Motor neuron (in vitro differentiated cells): ENCODE results near the gene CLEC4D. TPM values are rescaled to one million over a fixed set of nuclear protein-coding genes. Genes with fewer than 3 reads are reported as not detected.
A peak's percentile ranks its signal among the peaks of the same experiment; 100 is the strongest.
"Not testable (repeated sequence)": the region's sequence is repeated elsewhere in the genome, so short reads cannot be mapped to it uniquely, and the experiment has no call there.

Experiments
- ATAC-seq, 8 experiments: fragments of 200-7000 bp; cut with Tn5 transposase; replicated peaks in 6 of 8; 2 replicates each; pipeline ENCODE4 v1.8.0; 2021; ENCODE audit warnings: mild to moderate bottlenecking in 8 of 8, moderate library complexity in 8 of 8
- H3K27ac ChIP-seq, 2 donors: fragments of 250-450 bp; sonication (Bioruptor Pico); 2 replicates each; pipeline ENCODE4 v1.9.0; 2021; ENCODE audit warnings: antibody characterized with exemption in 2 of 2, mild to moderate bottlenecking in 2 of 2, moderate library complexity in 1 of 2
- H3K4me1 ChIP-seq, 2 donors: fragments of 250-450 bp; sonication (Bioruptor Pico); replicated peaks in 1 of 2; 2 replicates each; pipeline ENCODE4 v1.6.1; 2021; ENCODE audit warnings: antibody characterized with exemption in 2 of 2, mild to moderate bottlenecking in 2 of 2, moderate library complexity in 1 of 2
- H3K4me3 ChIP-seq, 5 donors: fragments of 250-450 bp; sonication (Bioruptor Pico); 2 replicates each; pipeline ENCODE4 v1.9.0; 2021; ENCODE audit warnings: antibody characterized with exemption in 5 of 5, mild to moderate bottlenecking in 5 of 5, moderate library complexity in 4 of 5
- WGBS, 10 experiments: fragments of 450-650 bp; shearing (Covaris generic); methylation state at CpG; one replicate each; pipeline ENCODE4 v1.0.0; 2022; 5-methylcytosine and 5-hydroxymethylcytosine counted together
- in situ Hi-C, 9 experiments: fragments of 400-800 bp; cut with MboI; loops; one replicate each; pipeline ENCODE4 v1.15.0; 2021; ENCODE audit warnings: low sequenced_read_pairs in 9 of 9, low pct_unique_long_range_greater_than_20kb in 2 of 9; ENCODE audit not compliant: unreplicated experiment in 9 of 9
- total RNA-seq, 8 experiments: library from RNA; unstranded; fragments of 300-600 nt; gene quantifications; 2 replicates each; pipeline versions ENCODE4 v1.2.3 to v1.2.4, GENCODE V29; 2022

The CLEC4D gene
- total RNA-seq, 8 experiments from 2014 or later, result 0.11 to 0.38 TPM; not detected in 6

DNA sequence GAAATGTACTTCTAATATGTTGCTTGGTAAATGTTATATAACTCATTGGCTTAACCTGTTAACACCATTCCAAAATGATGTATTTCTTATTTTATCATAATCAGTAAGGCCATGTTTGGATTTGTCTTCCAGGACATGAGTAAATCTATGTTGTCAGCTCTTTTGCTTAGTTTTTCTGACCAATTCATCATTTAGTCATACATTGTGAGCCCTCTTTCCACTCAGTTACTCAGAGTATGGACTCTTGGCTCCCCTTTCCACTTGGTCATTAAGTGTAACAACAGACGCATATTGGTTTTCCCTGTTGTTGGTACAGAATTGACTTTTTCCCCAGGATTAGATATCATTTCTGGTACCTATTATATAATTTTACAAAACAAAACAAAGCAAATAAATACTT, 9.0 kb upstream of the CLEC4D start:
- in situ Hi-C loops, result no loop called here

GRCh38 chr12:8507596-8507995, 5.7 kb upstream of the CLEC4D start:
- Histone ChIP-seq H3K4me1 (no peaks in the 10 kb centered on the region), H3K27ac (no peak overlapping the region), H3K4me3 (no peak overlapping the region)
- WGBS, 10 experiments, result 21 to 100% (median 86%) methylated on average over 1 to 3 of the region's 3 CpGs; no CpG with 5 or more reads in 2 of the 10 experiments
- ATAC-seq, result no peak
- in situ Hi-C loops, result no loop called here

More for the DNA sequence above, 9.0 kb upstream of the CLEC4D start:
- no peak for ATAC-seq
- Histone ChIP-seq H3K4me1 (no peaks in the 10 kb centered on the region), H3K4me3 (no peak overlapping the region), H3K27ac (no peak overlapping the region)
- 67 to 100% (median 86%) methylated on average over 1 of the region's 1 CpG; no CpG with 5 or more reads in 3 of the 10 experiments for WGBS, 10 experiments

DNA sequence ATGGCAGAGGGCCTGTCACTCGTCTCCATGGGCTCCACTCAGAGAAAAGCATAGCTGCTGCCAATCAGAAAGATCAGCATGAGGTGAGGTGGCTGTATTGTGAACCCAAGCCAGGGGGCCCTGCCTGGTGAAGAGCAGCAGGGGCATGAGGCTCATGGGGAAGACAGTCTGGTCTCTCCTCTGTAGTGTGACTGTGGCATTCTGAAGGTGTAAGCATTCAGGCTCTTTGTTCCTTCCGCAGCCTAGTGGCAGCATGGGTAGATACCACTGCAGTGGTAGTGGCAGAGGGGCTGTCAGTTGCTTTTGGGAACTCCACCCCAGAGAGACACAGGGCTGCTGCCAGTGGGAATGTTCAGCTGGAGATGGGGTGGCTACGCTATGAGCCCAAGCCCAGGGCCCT, 5.1 kb upstream of the CLEC4D start:
- in situ Hi-C loops, result no loop called here
- no peak overlapping the region for H3K27ac ChIP-seq
- no peaks in the 10 kb centered on the region for H3K4me1 ChIP-seq
- 0 to 75% (median 15%) methylated on average over 1 to 2 of the region's 3 CpGs; no CpG with 5 or more reads in 6 of the 10 experiments for WGBS, 10 experiments
- H3K4me3 ChIP-seq, result no peak overlapping the region
- peak in 1 of 8 experiments; percentile 50 for ATAC-seq

DNA sequence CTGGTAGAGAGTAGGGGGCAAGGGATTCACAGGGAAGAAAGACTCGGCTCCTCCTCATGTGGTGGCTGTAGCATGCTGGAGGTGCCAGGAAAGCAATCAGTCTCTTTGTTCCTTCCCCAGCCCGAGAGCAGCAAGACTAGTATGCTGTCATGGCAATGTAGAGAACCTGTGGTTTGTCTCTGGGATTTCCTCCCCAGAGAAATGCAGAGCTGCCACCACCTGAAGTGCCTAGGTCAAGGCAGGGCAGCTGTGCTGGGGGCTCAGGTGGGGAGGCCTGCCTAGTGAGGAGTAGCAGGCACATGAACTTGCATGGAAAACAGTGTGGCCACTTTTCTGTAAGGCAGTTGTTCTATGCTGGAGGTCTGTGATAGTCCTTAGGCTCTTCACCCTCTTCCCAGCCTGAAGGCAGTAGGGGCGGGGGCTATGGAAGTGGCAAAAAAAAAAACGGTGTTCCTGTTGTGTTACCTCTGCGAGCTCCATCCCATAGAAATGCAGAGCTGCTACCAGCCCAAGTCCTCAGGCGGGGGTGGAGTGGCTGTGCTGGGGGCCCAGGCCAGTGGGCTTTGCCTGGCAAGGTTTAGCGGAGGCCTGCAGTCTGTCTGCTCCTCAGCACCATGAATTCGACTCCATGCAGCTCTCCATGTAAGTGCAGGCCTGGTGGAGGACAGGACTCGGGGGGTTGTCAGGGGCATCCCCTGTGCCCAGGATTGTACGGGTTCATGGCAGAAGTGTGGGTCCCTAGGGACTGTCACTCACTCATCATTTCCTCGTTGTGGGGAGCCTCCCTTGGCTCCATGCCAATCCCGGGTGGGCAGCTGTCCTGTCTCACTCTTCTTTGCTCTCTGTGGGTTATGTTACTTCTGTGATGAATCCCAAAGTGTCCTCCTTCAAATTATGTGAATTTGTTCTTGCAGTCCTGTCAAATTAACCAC, 4.1 kb upstream of the CLEC4D start:
- 0 to 100% (median 34%) methylated on average over 1 to 5 of the region's 12 CpGs for WGBS, 10 experiments
- in situ Hi-C loops, result no loop called here
- Histone ChIP-seq H3K4me1 (no peaks in the 10 kb centered on the region), H3K27ac (no peak overlapping the region), H3K4me3 (no peak overlapping the region)
- ATAC-seq, result no peak

DNA sequence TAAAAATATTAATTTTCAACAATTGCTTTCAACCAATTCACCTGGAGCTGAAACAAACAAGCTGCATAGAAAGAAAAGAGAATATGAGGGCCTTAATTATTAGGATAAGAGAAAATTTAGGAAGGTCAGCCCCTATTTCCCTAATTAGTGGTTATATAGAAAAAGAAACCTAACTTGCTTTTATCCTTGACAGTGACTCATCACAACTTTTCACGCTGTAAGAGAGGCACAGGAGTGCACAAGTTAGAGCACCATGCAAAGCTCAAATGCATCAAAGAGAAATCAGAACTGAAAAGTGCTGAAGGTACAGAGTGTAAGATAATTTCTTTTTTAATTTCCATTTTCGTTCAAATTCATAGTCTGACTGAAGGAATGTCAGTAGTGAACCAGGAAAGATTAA, 4.7 kb downstream of the CLEC4D start:
- Histone ChIP-seq H3K27ac (no peak overlapping the region), H3K4me3 (no peak overlapping the region), H3K4me1 (no peaks in the 10 kb centered on the region)
- no peak for ATAC-seq
- WGBS, 10 experiments, result 7 to 100% (median 72%) methylated on average over 1 to 2 of the region's 2 CpGs
- in situ Hi-C loops, result no loop called here

- Histone ChIP-seq H3K4me1 (no peaks in the 10 kb centered on the region), H3K4me3 (no peak overlapping the region), H3K27ac (no peak overlapping the region)
- WGBS, 10 experiments, result 24 to 93% (median 69%) methylated on average over 1 to 4 of the region's 4 CpGs; no CpG with 5 or more reads in 2 of the 10 experiments
- ATAC-seq, result no peak
- in situ Hi-C loops, result no loop called here
Measured at GRCh38 chr12:8519171-8519570, 5.9 kb downstream of the CLEC4D start.

DNA sequence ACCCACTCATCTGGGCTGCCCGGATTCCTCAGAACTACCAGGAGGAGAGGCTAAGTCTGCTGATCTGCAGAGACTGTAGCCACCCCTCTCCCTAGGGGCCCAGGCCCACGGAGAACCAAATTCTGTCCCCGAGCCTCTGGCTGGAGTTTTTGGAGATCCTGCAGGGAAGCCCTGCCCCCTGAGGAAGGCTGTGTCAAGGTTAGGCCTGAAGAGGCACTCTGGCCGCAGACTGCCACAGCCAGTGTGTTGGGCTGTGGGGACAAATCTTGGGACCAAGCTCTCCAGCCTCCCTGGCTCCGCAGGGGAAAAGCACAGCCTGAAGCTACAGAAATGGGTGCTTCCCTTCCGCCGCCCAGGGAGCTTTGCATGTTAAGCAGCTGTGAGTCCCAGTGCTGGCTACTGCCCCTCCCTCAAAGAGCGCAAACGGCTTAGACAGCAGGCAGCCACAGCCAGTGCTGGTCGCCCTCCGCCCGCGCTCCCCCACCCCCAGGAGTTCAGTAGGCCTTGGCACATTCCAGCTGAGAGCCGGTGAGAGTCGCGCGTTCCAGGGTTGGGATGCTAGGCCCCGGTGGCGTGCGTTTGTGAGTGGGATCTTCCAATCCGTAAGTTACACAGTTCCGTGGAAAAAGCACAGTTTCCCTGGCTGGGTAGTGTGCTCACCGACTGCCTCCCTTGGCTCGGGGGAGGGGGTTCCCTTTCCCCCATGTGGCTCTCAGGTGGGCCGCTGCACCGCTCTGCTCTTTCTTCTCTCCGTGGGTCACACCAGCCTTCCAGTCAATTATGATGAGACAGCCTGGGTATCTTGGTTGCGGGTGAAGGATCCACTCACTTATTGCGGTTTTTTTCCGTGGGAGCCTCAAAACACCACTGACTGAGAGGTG, 14.2 kb downstream of the CLEC4D start:
- H3K4me1 ChIP-seq, result no peaks in the 10 kb centered on the region
- peak in 2 of 8 experiments; percentile 52 to 80 for ATAC-seq
- no peak overlapping the region for H3K4me3 ChIP-seq
- WGBS, 10 experiments, result 46 to 100% (median 67%) methylated on average over 1 to 12 of the region's 30 CpGs; no CpG with 5 or more reads in 3 of the 10 experiments
- H3K27ac ChIP-seq, result no peak overlapping the region
- in situ Hi-C loops, result loop anchor here in 1 of 9 experiments (25.0 kb wide), 1 partner anchor 510 kb away; no protein-coding TSS in a partner anchor

GRCh38 chr12:8532045-8532444, 18.7 kb downstream of the CLEC4D start:
- Histone ChIP-seq H3K4me3 (no peak overlapping the region), H3K27ac (no peak overlapping the region), H3K4me1 (no peaks in the 10 kb centered on the region)
- ATAC-seq, result no peak
- 29 to 97% (median 91%) methylated on average over 3 to 7 of the region's 7 CpGs for WGBS, 10 experiments
- in situ Hi-C loops, result loop anchor here in 1 of 9 experiments (25.0 kb wide), 1 partner anchor 505 kb away; no protein-coding TSS in a partner anchor

DNA sequence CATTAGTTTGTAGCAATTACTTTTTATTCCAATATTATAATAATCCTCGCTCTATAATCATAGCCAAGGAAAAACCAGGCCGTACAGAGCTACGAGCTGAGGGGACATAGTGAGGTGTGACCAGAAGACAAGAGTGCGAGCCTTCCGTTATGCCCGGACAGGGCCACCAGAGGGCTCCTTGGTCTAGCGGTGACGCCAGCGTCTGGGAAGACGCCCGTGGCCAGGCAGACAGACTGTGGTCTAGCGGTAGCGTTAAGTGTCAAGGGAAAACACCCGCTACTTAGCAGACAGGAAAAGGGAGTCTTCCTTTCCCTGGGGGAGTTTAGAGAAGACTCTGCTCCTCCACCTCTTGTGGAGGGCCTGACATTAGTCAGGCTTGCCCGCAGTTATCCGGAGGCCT, 24.5 kb downstream of the CLEC4D start:
- not testable (repeated sequence) for H3K4me3 ChIP-seq, ATAC-seq, H3K4me1 ChIP-seq, H3K27ac ChIP-seq
- in situ Hi-C loops, result loop anchor here in 1 of 9 experiments (25.0 kb wide), 1 partner anchor 499 kb away; no protein-coding TSS in a partner anchor
- 88 to 100% (median 98%) methylated on average over 1 to 5 of the region's 16 CpGs; no CpG with 5 or more reads in 7 of the 10 experiments for WGBS, 10 experiments

GRCh38 chr12:8540831-8541230, 27.5 kb downstream of the CLEC4D start, which contains the start of gene CLEC4E:
Gene CLEC4E, minus strand, starts transcription at chr12:8540905. Its CDS starts 108 bp downstream, at chr12:8540797.
- not testable (repeated sequence) for ATAC-seq, H3K27ac ChIP-seq, H3K4me1 ChIP-seq, H3K4me3 ChIP-seq
- in situ Hi-C loops, result loop anchor here in 1 of 9 experiments (25.0 kb wide), 1 partner anchor 496 kb away; no protein-coding TSS in a partner anchor
- 58 to 94% (median 86%) methylated on average over 1 to 4 of the region's 4 CpGs for WGBS, 10 experiments

- Histone ChIP-seq H3K4me3 (no peak overlapping the region), H3K4me1 (peaks cover 0 to 2% of the 10 kb centered on the region in 2 donors), H3K27ac (no peak overlapping the region)
- ATAC-seq, result no peak
- in situ Hi-C loops, result loop anchor here in 1 of 9 experiments (25.0 kb wide), 1 partner anchor 496 kb away; no protein-coding TSS in a partner anchor
- 25 to 98% (median 82%) methylated on average over 1 to 8 of the region's 10 CpGs; no CpG with 5 or more reads in 2 of the 10 experiments for WGBS, 10 experiments
Measured at GRCh38 chr12:8541562-8541961, 28.3 kb downstream of the CLEC4D start.

DNA sequence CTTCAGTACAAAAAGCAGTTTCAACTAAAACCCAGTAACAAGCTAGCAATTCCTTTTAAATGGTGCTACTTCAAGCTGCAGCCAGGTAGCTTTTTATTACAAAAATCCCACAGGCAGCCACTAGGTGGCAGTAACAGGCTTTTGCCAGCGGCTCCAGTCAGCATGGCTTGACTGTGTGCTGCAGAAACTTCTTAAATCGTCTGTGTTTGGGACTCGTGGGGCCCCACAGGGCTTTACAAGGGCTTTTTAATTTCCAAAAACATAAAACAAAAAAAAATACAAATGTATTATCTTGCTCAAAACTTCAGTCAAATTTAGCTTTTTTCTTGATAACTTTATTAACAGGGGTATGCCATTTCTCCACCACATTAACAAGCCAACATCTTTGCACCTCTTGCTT, 31.0 kb downstream of the CLEC4D start:
- Histone ChIP-seq H3K4me1 (no peaks in the 10 kb centered on the region), H3K4me3 (no peak overlapping the region), H3K27ac (no peak overlapping the region)
- in situ Hi-C loops, result loop anchor here in 1 of 9 experiments (25.0 kb wide), 1 partner anchor 493 kb away; no protein-coding TSS in a partner anchor
- ATAC-seq, result peak; percentile 51 to 82 (median 70)
- 0 to 20% (median 5%) methylated on average over 1 to 3 of the region's 3 CpGs; no CpG with 5 or more reads in 1 of the 10 experiments for WGBS, 10 experiments
